GM12878 (cell line): ENCODE results near the gene LTBP4. TPM values are rescaled to one million over a fixed set of nuclear protein-coding genes. Genes with fewer than 3 reads are reported as not detected.
A peak's percentile ranks its signal among the peaks of the same experiment; 100 is the strongest.

Source experiments
- BCL11A ChIP-seq: IDR thresholded peaks from 2 replicates; pipeline ENCODE4 v1.6.1; 2011; ENCODE audit warnings: low read depth, low read length
- BCL3 ChIP-seq: IDR thresholded peaks from 2 replicates; pipeline ENCODE4 v1.6.1; 2011; ENCODE audit warnings: borderline replicate concordance, low read depth, mild to moderate bottlenecking, moderate library complexity, low read length; ENCODE audit not compliant: insufficient read depth, poor library complexity, severe bottlenecking
- BRCA1 ChIP-seq: IDR thresholded peaks from 2 replicates; pipeline ENCODE4 v1.6.1; 2011; ENCODE audit warnings: low read depth, low read length, improper control_type of control experiment
- ETV6 ChIP-seq, 2 experiments: fragments of 450-650 bp in 1 of 2; IDR thresholded peaks in 1 of 2; conservative IDR thresholded peaks in 1 of 2; 2 replicates each; pipeline ENCODE4 v1.6.1; 2014; ENCODE audit warnings: antibody characterized with exemption in 1 of 2, borderline replicate concordance in 1 of 2, low read depth in 1 of 2, mild to moderate bottlenecking in 1 of 2, moderate library complexity in 1 of 2
- EZH2 ChIP-seq: IDR thresholded peaks from 2 replicates; pipeline ENCODE4 v1.6.1; 2012; ENCODE audit warnings: low read depth, mild to moderate bottlenecking, control low read depth, inconsistent platforms, low read length, borderline replicate concordance; ENCODE audit not compliant: control insufficient read depth
- FOXK2 ChIP-seq: fragments of 450-650 bp; IDR thresholded peaks from 2 replicates; pipeline ENCODE4 v1.6.1; 2017; ENCODE audit warnings: mild to moderate bottlenecking, moderate library complexity
- MEF2B ChIP-seq: fragments of 450-650 bp; IDR thresholded peaks from 2 replicates; pipeline ENCODE4 v1.6.1; 2018; ENCODE audit warnings: mild to moderate bottlenecking, moderate library complexity; ENCODE audit not compliant: partially characterized antibody, poor library complexity, severe bottlenecking
- PBX3 ChIP-seq: IDR thresholded peaks from 2 replicates; pipeline ENCODE4 v1.6.1; 2011; ENCODE audit warnings: mild to moderate bottlenecking, low read depth, low read length, moderate library complexity; ENCODE audit not compliant: insufficient replicate concordance
- POLR2AphosphoS5 ChIP-seq: IDR thresholded peaks from 2 replicates; pipeline ENCODE4 v1.6.1; 2011; ENCODE audit warnings: mild to moderate bottlenecking, low read length, inconsistent platforms
- RAD21 ChIP-seq: IDR thresholded peaks from 2 replicates; pipeline ENCODE4 v1.6.1; 2011; ENCODE audit warnings: mild to moderate bottlenecking, low read depth, low read length, moderate library complexity; ENCODE audit not compliant: insufficient read depth
- RFX5 ChIP-seq: IDR thresholded peaks from 2 replicates; pipeline ENCODE4 v1.6.1; 2011; ENCODE audit warnings: low read depth, low read length, improper control_type of control experiment
- SIX5 ChIP-seq: IDR thresholded peaks from 2 replicates; pipeline ENCODE4 v1.6.1; 2011; ENCODE audit warnings: mild to moderate bottlenecking, low read depth, low read length, moderate library complexity; ENCODE audit not compliant: severe bottlenecking
- SPI1 ChIP-seq: IDR thresholded peaks from 2 replicates; pipeline ENCODE4 v1.6.1; 2011; ENCODE audit warnings: low read depth, mild to moderate bottlenecking, low read length, moderate library complexity, borderline replicate concordance; ENCODE audit not compliant: insufficient read depth
- STAT3 ChIP-seq: IDR thresholded peaks from 2 replicates; pipeline ENCODE4 v1.6.1; 2011; ENCODE audit warnings: low read depth, low read length, improper control_type of control experiment
- SUZ12 ChIP-seq: fragments of 200-600 bp; sonication (generic); IDR thresholded peaks from one replicate; pipeline ENCODE4 v1.6.1; 2018; ENCODE audit warnings: antibody characterized with exemption, mild to moderate bottlenecking; ENCODE audit not compliant: unreplicated experiment
- TARDBP ChIP-seq: IDR thresholded peaks from 2 replicates; pipeline ENCODE4 v1.6.1; 2016; ENCODE audit warnings: borderline replicate concordance
- polyA plus RNA-seq, 11 experiments: library from polyadenylated mRNA; depleted of rRNA in 4 of 11; unstranded in 6 of 11; stranded (reverse) in 5 of 11; fragments of >200 nt; fragmentation: Nextera tagmentation in 4 of 11; fragmentation: Illumina TruSeq in 1 of 11; extraction: Ambion mirVana in 4 of 11; extraction: Trizol in 1 of 11; gene quantifications; 1 replicate in 1 of 11; 2 replicates in 10 of 11; pipeline versions ENCODE4 v1.2.1 to v1.2.3, GENCODE V29; 2011 to 2016; ENCODE audit warnings: inconsistent platforms in 2 of 11, missing spikeins in 2 of 11, low read depth in 1 of 11
- total RNA-seq, 4 experiments: library from RNA; depleted of rRNA in 3 of 4; stranded (reverse); fragments of >200 nt in 3 of 4; fragmentation: Illumina TruSeq in 1 of 4; extraction: Trizol in 1 of 4; gene quantifications; 2 replicates each; pipeline versions ENCODE4 v1.2.1 to v1.2.3, GENCODE V29; 2013 to 2021
- TF ChIP-seq, protein P1 (sequence below): fragments of 450-650 bp; IDR thresholded peaks from 2 replicates; pipeline ENCODE4 v1.6.1; 2017; ENCODE audit warnings: mild to moderate bottlenecking, low read depth, inconsistent platforms; ENCODE audit not compliant: poor library complexity, severe bottlenecking
- TF ChIP-seq, protein P2 (sequence below): fragments of 450-650 bp; IDR thresholded peaks from 2 replicates; pipeline ENCODE4 v1.6.1; 2016; ENCODE audit warnings: mild to moderate bottlenecking

LTBP4 gene
- total and polyA plus RNA-seq, 10 of the 15 experiments (the other 5 are each of a cell fraction or from before 2014, with no cell fraction given) = 0.09 to 34.6 (median 8.5) TPM; not detected in 1

- TF ChIP-seq PBX3 = peak; percentile 99
- TF ChIP-seq FOXK2 = no peak
- TF ChIP-seq BCL3 = no peak
- no peak for TF ChIP-seq EZH2
- peak; percentile 26 for TF ChIP-seq SIX5
- TF ChIP-seq SPI1 = no peak
- TF ChIP-seq RAD21 = no peak
- TF ChIP-seq, protein P1, sequence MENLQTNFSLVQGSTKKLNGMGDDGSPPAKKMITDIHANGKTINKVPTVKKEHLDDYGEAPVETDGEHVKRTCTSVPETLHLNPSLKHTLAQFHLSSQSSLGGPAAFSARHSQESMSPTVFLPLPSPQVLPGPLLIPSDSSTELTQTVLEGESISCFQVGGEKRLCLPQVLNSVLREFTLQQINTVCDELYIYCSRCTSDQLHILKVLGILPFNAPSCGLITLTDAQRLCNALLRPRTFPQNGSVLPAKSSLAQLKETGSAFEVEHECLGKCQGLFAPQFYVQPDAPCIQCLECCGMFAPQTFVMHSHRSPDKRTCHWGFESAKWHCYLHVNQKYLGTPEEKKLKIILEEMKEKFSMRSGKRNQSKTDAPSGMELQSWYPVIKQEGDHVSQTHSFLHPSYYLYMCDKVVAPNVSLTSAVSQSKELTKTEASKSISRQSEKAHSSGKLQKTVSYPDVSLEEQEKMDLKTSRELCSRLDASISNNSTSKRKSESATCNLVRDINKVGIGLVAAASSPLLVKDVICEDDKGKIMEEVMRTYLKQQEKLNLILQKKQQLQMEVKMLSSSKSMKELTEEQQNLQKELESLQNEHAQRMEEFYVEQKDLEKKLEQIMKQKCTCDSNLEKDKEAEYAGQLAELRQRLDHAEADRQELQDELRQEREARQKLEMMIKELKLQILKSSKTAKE = peak; percentile 49
- no peak for TF ChIP-seq BRCA1
- TF ChIP-seq, protein P2, sequence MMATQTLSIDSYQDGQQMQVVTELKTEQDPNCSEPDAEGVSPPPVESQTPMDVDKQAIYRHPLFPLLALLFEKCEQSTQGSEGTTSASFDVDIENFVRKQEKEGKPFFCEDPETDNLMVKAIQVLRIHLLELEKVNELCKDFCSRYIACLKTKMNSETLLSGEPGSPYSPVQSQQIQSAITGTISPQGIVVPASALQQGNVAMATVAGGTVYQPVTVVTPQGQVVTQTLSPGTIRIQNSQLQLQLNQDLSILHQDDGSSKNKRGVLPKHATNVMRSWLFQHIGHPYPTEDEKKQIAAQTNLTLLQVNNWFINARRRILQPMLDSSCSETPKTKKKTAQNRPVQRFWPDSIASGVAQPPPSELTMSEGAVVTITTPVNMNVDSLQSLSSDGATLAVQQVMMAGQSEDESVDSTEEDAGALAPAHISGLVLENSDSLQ = peak; percentile 99
- TF ChIP-seq BCL11A = no peak
- no peak for TF ChIP-seq RFX5
- TF ChIP-seq POLR2AphosphoS5 = peak; percentile 71; the same call in 1 of the 2 replicates
- TF ChIP-seq STAT3 = no peak
- peak; percentile 49 for TF ChIP-seq MEF2B
- no peak for TF ChIP-seq SUZ12
- TF ChIP-seq ETV6 (conservative IDR thresholded peaks at IDR 0.05 in 1 of 2, IDR thresholded peaks at IDR 0.05 in 1 of 2; ENCODE audit: borderline replicate concordance in 1 of 2, low read depth in 1 of 2) = no peak
- TF ChIP-seq TARDBP = 0 out of 2 replicates have a peak, but pooled peaks have one; percentile 4
Measured at GRCh38 chr19:40576585-40577451, 24.4 kb upstream of the LTBP4 start, which contains the start of gene SHKBP1 (continued).
